Vagina (tissue), 2 donors: Measurements from ENCODE around the gene ITGA11.
A peak's percentile ranks its signal among the peaks of the same experiment; 100 is the strongest.

ENCODE experiments used
- POLR2A ChIP-seq, 2 donors: fragments of 450-650 bp; IDR thresholded peaks; one replicate each; pipeline ENCODE4 v1.6.1; 2017; ENCODE audit warnings: antibody characterized with exemption in 2 of 2, mild to moderate bottlenecking in 2 of 2, moderate library complexity in 2 of 2
- POLR2AphosphoS5 ChIP-seq, 2 donors: sonication (generic); formaldehyde crosslinking; IDR thresholded peaks; one replicate each; pipeline ENCODE4 v1.9.0; 2017; ENCODE audit warnings: antibody characterized with exemption in 2 of 2, mild to moderate bottlenecking in 2 of 2, low read depth in 1 of 2; ENCODE audit not compliant: insufficient read depth in 1 of 2
- TF ChIP-seq, protein P1 (sequence below), 3 experiments: fragments of 450-650 bp in 2 of 3; fragments of 200-600 bp in 1 of 3; sonication (generic) in 1 of 3; IDR thresholded peaks; one replicate each; pipeline ENCODE4 v1.5.1; 2017 to 2019; ENCODE audit warnings: antibody characterized with exemption in 3 of 3, mild to moderate bottlenecking in 2 of 3, moderate library complexity in 2 of 3

DNA sequence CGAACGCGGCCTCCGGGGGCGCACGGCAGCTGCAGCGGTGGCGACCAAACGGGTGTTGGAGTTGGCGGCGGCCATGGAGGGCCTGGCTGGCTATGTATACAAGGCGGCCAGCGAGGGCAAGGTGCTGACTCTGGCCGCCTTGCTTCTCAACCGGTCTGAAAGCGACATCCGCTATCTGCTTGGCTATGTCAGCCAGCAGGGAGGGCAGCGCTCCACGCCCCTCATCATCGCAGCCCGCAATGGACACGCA is 153.7 kb downstream of the ITGA11 start:
- TF ChIP-seq POLR2A (IDR thresholded peaks at IDR 0.05) (no peak), POLR2AphosphoS5 (IDR thresholded peaks at IDR 0.05; ENCODE audit: insufficient read depth in 1 of 2, low read depth in 1 of 2) (no peak)
- TF ChIP-seq, protein P1, sequence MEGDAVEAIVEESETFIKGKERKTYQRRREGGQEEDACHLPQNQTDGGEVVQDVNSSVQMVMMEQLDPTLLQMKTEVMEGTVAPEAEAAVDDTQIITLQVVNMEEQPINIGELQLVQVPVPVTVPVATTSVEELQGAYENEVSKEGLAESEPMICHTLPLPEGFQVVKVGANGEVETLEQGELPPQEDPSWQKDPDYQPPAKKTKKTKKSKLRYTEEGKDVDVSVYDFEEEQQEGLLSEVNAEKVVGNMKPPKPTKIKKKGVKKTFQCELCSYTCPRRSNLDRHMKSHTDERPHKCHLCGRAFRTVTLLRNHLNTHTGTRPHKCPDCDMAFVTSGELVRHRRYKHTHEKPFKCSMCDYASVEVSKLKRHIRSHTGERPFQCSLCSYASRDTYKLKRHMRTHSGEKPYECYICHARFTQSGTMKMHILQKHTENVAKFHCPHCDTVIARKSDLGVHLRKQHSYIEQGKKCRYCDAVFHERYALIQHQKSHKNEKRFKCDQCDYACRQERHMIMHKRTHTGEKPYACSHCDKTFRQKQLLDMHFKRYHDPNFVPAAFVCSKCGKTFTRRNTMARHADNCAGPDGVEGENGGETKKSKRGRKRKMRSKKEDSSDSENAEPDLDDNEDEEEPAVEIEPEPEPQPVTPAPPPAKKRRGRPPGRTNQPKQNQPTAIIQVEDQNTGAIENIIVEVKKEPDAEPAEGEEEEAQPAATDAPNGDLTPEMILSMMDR (IDR thresholded peaks at IDR 0.05): peak in 1 of 3 experiments; percentile 20
